ENCODE results near the gene SNCAIP. TPM values are rescaled to one million over a fixed set of nuclear protein-coding genes. Genes with fewer than 3 reads are reported as not detected.

The SNCAIP gene
- total RNA-seq, 1 experiment from 2014 or later: 3.0 TPM

DNA sequence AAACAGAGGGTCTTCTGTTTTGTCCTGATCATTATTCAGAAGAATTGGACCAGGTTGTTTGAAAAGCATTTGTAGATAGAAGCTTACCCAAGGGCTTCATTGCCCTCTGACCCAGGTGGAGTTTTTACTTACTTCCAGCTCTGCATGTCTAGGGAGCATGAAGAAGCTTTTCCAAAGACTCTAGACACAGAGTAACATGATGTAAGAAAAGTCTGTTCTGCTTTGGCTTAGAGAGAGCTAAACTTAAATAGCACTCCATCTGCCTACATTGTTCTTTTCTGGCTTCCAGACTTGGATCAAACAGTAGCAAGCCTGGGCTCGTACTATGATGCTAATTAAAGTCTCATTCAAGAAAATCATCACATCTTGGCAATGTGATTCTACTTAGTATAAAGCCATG, 112.1 kb downstream of the SNCAIP start:
- Histone ChIP-seq H3T11ph (ENCODE audit: low read length) (no peak overlapping the region), H2BK15ac (ENCODE audit: low read depth, low read length) (no peak overlapping the region), H3K23ac (ENCODE audit: insufficient read length, low read depth, low read length) (no peak overlapping the region), H4K8ac (replicated peaks; ENCODE audit: insufficient read length, low read depth, low read length) (no peak overlapping the region), H3K14ac (ENCODE audit: insufficient read depth, low read length) (no peak overlapping the region), H4K20me1 (ENCODE audit: control insufficient read depth, insufficient read depth, insufficient read length) (no peaks in the 10 kb centered on the region), H3K79me2 (ENCODE audit: insufficient read depth, low read length) (no peaks in the 10 kb centered on the region), H3K4me2 (ENCODE audit: insufficient read depth, insufficient read length, low read length) (no peak overlapping the region), H3K23me2 (ENCODE audit: insufficient read length, low read depth, low read length, poor library complexity, severe bottlenecking) (no peaks in the 10 kb centered on the region), H2BK12ac (ENCODE audit: insufficient read length, low read depth, low read length) (no peak overlapping the region), H3K18ac (ENCODE audit: insufficient read length, low read depth, low read length) (no peak overlapping the region), H2BK120ac (ENCODE audit: low read depth, low read length, poor library complexity, severe bottlenecking) (no peak overlapping the region), H2AK5ac (ENCODE audit: insufficient read length, low read length) (no peak overlapping the region), H2AFZ (ENCODE audit: low read length) (no peak overlapping the region), H4K5ac (ENCODE audit: insufficient read length, low read depth, low read length) (no peak overlapping the region), H3K56ac (ENCODE audit: insufficient read length, low read depth, low read length) (no peak overlapping the region), H3K4ac (ENCODE audit: low read depth, low read length) (no peak overlapping the region), H3K9me3 (ENCODE audit: control insufficient read depth, low read depth, low read length) (no peaks in the 10 kb centered on the region), H3K27ac (ENCODE audit: insufficient read length, low read depth, low read length) (no peak overlapping the region), H2BK5ac (ENCODE audit: insufficient read length, low read length) (no peak overlapping the region), H2BK20ac (ENCODE audit: low read depth, low read length, poor library complexity, severe bottlenecking) (no peak overlapping the region), H3K9ac (ENCODE audit: extremely low read depth, insufficient read length, low read length) (no peak overlapping the region), H3K27me3 (ENCODE audit: insufficient read depth, low read length) (no peaks in the 10 kb centered on the region), H4K91ac (ENCODE audit: insufficient read length, low read depth, low read length) (no peak overlapping the region), H3K4me1 (ENCODE audit: insufficient read depth, low read length) (peaks cover 5% of the 10 kb centered on the region), H3K79me1 (ENCODE audit: insufficient read depth, low read depth, low read length, poor library complexity, severe bottlenecking) (no peaks in the 10 kb centered on the region)
- peaks cover 32 to 34% of the 10 kb centered on the region in 2 experiments for H3K4me1 Mint-ChIP-seq
- H3K27ac Mint-ChIP-seq: 0 out of 7 replicates have a peak overlapping the region, but pooled peaks of 1 of the 3 experiments have one; percentile 1
- WGBS (ENCODE audit: extremely low coverage, insufficient read length, low lambda C conversion rate): no CpG with 5 or more reads among the region's 1 CpG
- no peaks in the 10 kb centered on the region for H3K27me3 Mint-ChIP-seq (ENCODE audit: low read depth)
- TF ChIP-seq, protein P1, sequence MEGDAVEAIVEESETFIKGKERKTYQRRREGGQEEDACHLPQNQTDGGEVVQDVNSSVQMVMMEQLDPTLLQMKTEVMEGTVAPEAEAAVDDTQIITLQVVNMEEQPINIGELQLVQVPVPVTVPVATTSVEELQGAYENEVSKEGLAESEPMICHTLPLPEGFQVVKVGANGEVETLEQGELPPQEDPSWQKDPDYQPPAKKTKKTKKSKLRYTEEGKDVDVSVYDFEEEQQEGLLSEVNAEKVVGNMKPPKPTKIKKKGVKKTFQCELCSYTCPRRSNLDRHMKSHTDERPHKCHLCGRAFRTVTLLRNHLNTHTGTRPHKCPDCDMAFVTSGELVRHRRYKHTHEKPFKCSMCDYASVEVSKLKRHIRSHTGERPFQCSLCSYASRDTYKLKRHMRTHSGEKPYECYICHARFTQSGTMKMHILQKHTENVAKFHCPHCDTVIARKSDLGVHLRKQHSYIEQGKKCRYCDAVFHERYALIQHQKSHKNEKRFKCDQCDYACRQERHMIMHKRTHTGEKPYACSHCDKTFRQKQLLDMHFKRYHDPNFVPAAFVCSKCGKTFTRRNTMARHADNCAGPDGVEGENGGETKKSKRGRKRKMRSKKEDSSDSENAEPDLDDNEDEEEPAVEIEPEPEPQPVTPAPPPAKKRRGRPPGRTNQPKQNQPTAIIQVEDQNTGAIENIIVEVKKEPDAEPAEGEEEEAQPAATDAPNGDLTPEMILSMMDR (conservative IDR thresholded peaks at IDR 0.05): no peak
- H3K36me3 Mint-ChIP-seq (ENCODE audit: insufficient read depth in 1 of 3, low read depth in 3 of 3): peaks cover 3 to 17% (median 5%) of the 10 kb centered on the region in 3 experiments
- peaks cover 5 to 11% of the 10 kb centered on the region in 2 experiments; a peak in 4 of 5 replicates for H3K9me3 Mint-ChIP-seq
- H3K4me3 Mint-ChIP-seq: no peak overlapping the region
- DNase-seq: no peak
